A549 (cell line): ENCODE data around the gene FRMD7. TPM values are rescaled to one million over a fixed set of nuclear protein-coding genes. Genes with fewer than 3 reads are reported as not detected.

Experiments used
- ATAC-seq, 2 experiments: fragments of 200-7000 bp in 1 of 2; fragments of >200 bp in 1 of 2; cut with Nextera tagmentation in 1 of 2; cut with Tn5 transposase in 1 of 2; 3 replicates each; pipeline versions ENCODE4 v1.8.0 to v1.9.1; 2018 to 2020; ENCODE audit warnings: mild to moderate bottlenecking in 1 of 2, moderate library complexity in 1 of 2
- CTCF ChIA-PET: fragments of 300-600 bp; sonication (Branson Sonifier 250); formaldehyde crosslinking; extraction: SDS; loops from one replicate; lab custom pipeline; 2021; ENCODE audit warnings: antibody characterized with exemption, inconsistent platforms; lab: Yijun Ruan, JAX
- POLR2A ChIA-PET: fragments of 350-600 bp; formaldehyde crosslinking; extraction: SDS; loops from one replicate; lab custom pipeline; 2021; ENCODE audit warnings: antibody characterized with exemption, inconsistent platforms; lab: Yijun Ruan, JAX
- DNase-seq, 2 experiments: peaks; one replicate each; pipeline versions ENCODE4 v3.0.0 to v3.0.0-alpha.2; 2011 to 2016; ENCODE audit warnings: low read depth in 1 of 2, low spot score in 1 of 2
- FAIRE-seq: peaks from 2 replicates; lab custom pipeline; 2011; peaks lifted over from hg19 to GRCh38; lab: Jason Lieb, UNC
- H3K27ac ChIP-seq, 2 experiments: fragments of >200 bp; sonication (Bioruptor Twin); formaldehyde crosslinking; 3 replicates each; pipeline ENCODE4 v1.5.1; 2016 to 2017
- H3K4me1 ChIP-seq: fragments of >200 bp; sonication (Bioruptor Twin); formaldehyde crosslinking; 3 replicates; pipeline ENCODE4 v1.6.1; 2016
- H3K4me2 ChIP-seq: fragments of >200 bp; sonication (Bioruptor Twin); formaldehyde crosslinking; 3 replicates; pipeline ENCODE4 v1.6.1; 2016
- H3K4me3 ChIP-seq: fragments of >200 bp; sonication (Bioruptor Twin); formaldehyde crosslinking; 3 replicates; pipeline ENCODE4 v1.5.1; 2016
- H3K9me3 ChIP-seq: fragments of >200 bp; sonication (Bioruptor Twin); formaldehyde crosslinking; 3 replicates; pipeline ENCODE4 v1.6.1; 2016
- BCL3 ChIP-seq: fragments of >200 bp; sonication (Bioruptor Twin); formaldehyde crosslinking; IDR thresholded peaks from 3 replicates; pipeline ENCODE4 v1.6.1; 2016
- CBX2 ChIP-seq: fragments of 200-600 bp; sonication (generic); IDR thresholded peaks from 2 replicates; pipeline ENCODE4 v1.6.1; 2016; ENCODE audit warnings: low read depth, mild to moderate bottlenecking, borderline replicate concordance
- CHD2 ChIP-seq: fragments of 150-350 bp; IDR thresholded peaks from 2 replicates; pipeline ENCODE4 v1.6.1; 2014; ENCODE audit warnings: low read length; ENCODE audit not compliant: partially characterized antibody
- CTCF ChIP-seq: fragments of >200 bp; sonication (Bioruptor Twin); formaldehyde crosslinking; IDR thresholded peaks from 3 replicates; pipeline ENCODE4 v1.5.1; 2016
- E2F6 ChIP-seq: IDR thresholded peaks from 2 replicates; pipeline ENCODE4 v1.6.1; 2012; ENCODE audit warnings: low read depth, borderline replicate concordance
- EHF ChIP-seq: fragments of 250-450 bp; sonication (Bioruptor Pico); IDR thresholded peaks from 2 replicates; pipeline ENCODE4 v1.5.0; 2020; ENCODE audit warnings: mild to moderate bottlenecking
- ELK1 ChIP-seq: fragments of 150-350 bp; IDR thresholded peaks from 2 replicates; pipeline ENCODE4 v1.6.1; 2014; ENCODE audit warnings: low read depth, mild to moderate bottlenecking, low read length
- EP300 ChIP-seq, 2 experiments: fragments of >200 bp; sonication (Bioruptor Twin); formaldehyde crosslinking; IDR thresholded peaks; 2 replicates in 1 of 2; 3 replicates in 1 of 2; pipeline ENCODE4 v1.6.1; 2016 to 2017
- GATA3 ChIP-seq: IDR thresholded peaks from 2 replicates; pipeline ENCODE4 v1.6.1; 2012; ENCODE audit warnings: borderline replicate concordance
- HDAC2 ChIP-seq: fragments of 200-600 bp; sonication (generic); IDR thresholded peaks from 2 replicates; pipeline ENCODE4 v1.6.1; 2016
- HMGXB4 ChIP-seq: fragments of 250-450 bp; sonication (Bioruptor Pico); IDR thresholded peaks from 2 replicates; pipeline ENCODE4 v1.5.0; 2021; ENCODE audit warnings: mild to moderate bottlenecking, moderate library complexity, borderline replicate concordance
- HOXB5 ChIP-seq: fragments of 250-450 bp; sonication (Bioruptor Pico); IDR thresholded peaks from 2 replicates; pipeline ENCODE4 v1.5.0; 2020; ENCODE audit warnings: mild to moderate bottlenecking, moderate library complexity
- JUN ChIP-seq, 2 experiments: fragments of >200 bp; sonication (Bioruptor Twin); formaldehyde crosslinking; IDR thresholded peaks; 2 replicates in 1 of 2; 3 replicates in 1 of 2; pipeline ENCODE4 v1.6.1; 2016 to 2017
- JUNB ChIP-seq: fragments of >200 bp; sonication (Bioruptor Twin); formaldehyde crosslinking; IDR thresholded peaks from 2 replicates; pipeline ENCODE4 v1.6.1; 2016
- MYC ChIP-seq: IDR thresholded peaks from 2 replicates; pipeline ENCODE4 v1.6.1; 2012; ENCODE audit warnings: mild to moderate bottlenecking, inconsistent platforms, low read length, improper control_type of control experiment, borderline replicate concordance
- NFE2L2 ChIP-seq: fragments of 150-350 bp; conservative IDR thresholded peaks from 2 replicates; pipeline ENCODE4 v1.6.1; 2014; ENCODE audit warnings: low read length
- NPAS2 ChIP-seq: fragments of 250-450 bp; sonication (Bioruptor Pico); IDR thresholded peaks from 2 replicates; pipeline ENCODE4 v1.8.0; 2022; ENCODE audit warnings: mild to moderate bottlenecking, moderate library complexity, borderline replicate concordance
- POLR2AphosphoS2 ChIP-seq: conservative IDR thresholded peaks from 2 replicates; pipeline ENCODE4 v1.6.1; 2012; ENCODE audit warnings: low read length, improper control_type of control experiment, inconsistent platforms
- RAD21 ChIP-seq, 2 experiments: fragments of >200 bp in 1 of 2; sonication (Bioruptor Twin) in 1 of 2; formaldehyde crosslinking in 1 of 2; IDR thresholded peaks in 1 of 2; conservative IDR thresholded peaks in 1 of 2; 2 replicates in 1 of 2; 3 replicates in 1 of 2; pipeline ENCODE4 v1.6.1; 2012 to 2018; ENCODE audit warnings: inconsistent platforms in 1 of 2
- RARB ChIP-seq: fragments of 250-450 bp; sonication (Bioruptor Pico); IDR thresholded peaks from 2 replicates; pipeline ENCODE4 v1.8.0; 2021; ENCODE audit warnings: mild to moderate bottlenecking, moderate library complexity
- SMC3 ChIP-seq: fragments of >200 bp; sonication (Bioruptor Twin); formaldehyde crosslinking; IDR thresholded peaks from 3 replicates; pipeline ENCODE4 v1.6.1; 2018; ENCODE audit warnings: inconsistent platforms
- SREBF2 ChIP-seq: fragments of 450-650 bp; IDR thresholded peaks from 2 replicates; pipeline ENCODE4 v1.6.1; 2014; ENCODE audit warnings: mild to moderate bottlenecking, moderate library complexity
- USF2 ChIP-seq: fragments of 450-650 bp; IDR thresholded peaks from 2 replicates; pipeline ENCODE4 v1.6.1; 2014; ENCODE audit warnings: antibody characterized with exemption
- ZNF302 ChIP-seq: fragments of 250-450 bp; sonication (Bioruptor Pico); IDR thresholded peaks from 2 replicates; pipeline ENCODE4 v1.9.0; 2021; ENCODE audit warnings: inconsistent platforms, mild to moderate bottlenecking, moderate library complexity
- WGBS: methylation state at CpG from one replicate; pipeline ENCODE4 v1.1.6; 2017; ENCODE audit errors: missing lambda C conversion rate; 5-methylcytosine and 5-hydroxymethylcytosine counted together
- polyA plus RNA-seq, 4 experiments: library from polyadenylated mRNA; depleted of rRNA in 3 of 4; stranded (reverse); fragments of >200 nt; fragmentation: RNase III in 1 of 4; extraction: RNeasy Plus Mini Kit Qiagen cat#74134 plus additional on column Dnase treatment in 1 of 4; gene quantifications; 2 replicates in 3 of 4; 3 replicates in 1 of 4; pipeline ENCODE4 v1.2.3, GENCODE V29; 2011 to 2017

Gene FRMD7
- polyA plus RNA-seq, 2 of the 4 experiments (the other 2 are of a cell fraction): not detected

- CTCF ChIA-PET: no interaction called here
Measured at GRCh38 chrX:132085786-132086185, 42.0 kb downstream of the FRMD7 start.

GRCh38 chrX:132077912-132078311 lies 49.9 kb downstream of the FRMD7 start:
- ChIA-PET POLR2A (no interaction called here), CTCF (no interaction called here)
- Histone ChIP-seq H3K4me2 (no peak overlapping the region), H3K4me3 (no peak overlapping the region), H3K4me1 (no peaks in the 10 kb centered on the region), H3K27ac (no peak overlapping the region), H3K9me3 (no peaks in the 10 kb centered on the region)
- no peak for DNase-seq
- ATAC-seq: no peak
- no peak for FAIRE-seq
- TF ChIP-seq BCL3 (no peak), GATA3 (no peak), SREBF2 (no peak), EHF (CRISPR knock-in tag) (no peak), MYC (no peak), POLR2AphosphoS2 (no peak), NPAS2 (no peak), RAD21 (conservative IDR thresholded peaks at IDR 0.05 in 1 of 2, IDR thresholded peaks at IDR 0.05 in 1 of 2) (no peak), ELK1 (no peak), USF2 (no peak), CTCF (no peak), HOXB5 (CRISPR knock-in tag) (no peak), CHD2 (no peak), CBX2 (no peak), JUN (IDR thresholded peaks at IDR 0.05) (no peak), HMGXB4 (CRISPR knock-in tag) (no peak), EP300 (IDR thresholded peaks at IDR 0.05) (no peak)
- 52% methylated on average over 3 of the region's 3 CpGs for WGBS

More at GRCh38 chrX:132085786-132086185, 42.0 kb downstream of the FRMD7 start:
- no peak for DNase-seq
- TF ChIP-seq ZNF302 (CRISPR knock-in tag) (no peak), RARB (CRISPR knock-in tag) (no peak), JUNB (no peak), E2F6 (no peak), SMC3 (no peak), NFE2L2 (no peak), HDAC2 (no peak)
- H3K4me3 ChIP-seq: no peak overlapping the region
- H3K9me3 ChIP-seq: no peaks in the 10 kb centered on the region
- no peak for FAIRE-seq
- no peak overlapping the region for H3K4me2 ChIP-seq
- POLR2A ChIA-PET: no interaction called here
- ATAC-seq: no peak
- 14% methylated on average over 3 of the region's 3 CpGs for whole genome bisulfite sequencing
- no peaks in the 10 kb centered on the region for H3K4me1 ChIP-seq
- H3K27ac ChIP-seq: no peak overlapping the region
